HG02840 (cell line): ENCODE results near the gene GPRC5B.

Experiments
- ATAC-seq: cut with Tn5 transposase; IDR thresholded peaks from one replicate; pipeline ENCODE4 v1.9.1; 2021; ENCODE audit warnings: mild to moderate bottlenecking, moderate library complexity, moderate number of reproducible peaks; ENCODE audit not compliant: unreplicated experiment, low FRiP score

GPRC5B gene

GRCh38 chr16:19874026-19874425 is 10.6 kb downstream of the GPRC5B start:
- no peak for ATAC-seq

- no peak for ATAC-seq
These were observed 11.7 kb downstream of the GPRC5B start for GRCh38 chr16:19872935-19873334.

DNA sequence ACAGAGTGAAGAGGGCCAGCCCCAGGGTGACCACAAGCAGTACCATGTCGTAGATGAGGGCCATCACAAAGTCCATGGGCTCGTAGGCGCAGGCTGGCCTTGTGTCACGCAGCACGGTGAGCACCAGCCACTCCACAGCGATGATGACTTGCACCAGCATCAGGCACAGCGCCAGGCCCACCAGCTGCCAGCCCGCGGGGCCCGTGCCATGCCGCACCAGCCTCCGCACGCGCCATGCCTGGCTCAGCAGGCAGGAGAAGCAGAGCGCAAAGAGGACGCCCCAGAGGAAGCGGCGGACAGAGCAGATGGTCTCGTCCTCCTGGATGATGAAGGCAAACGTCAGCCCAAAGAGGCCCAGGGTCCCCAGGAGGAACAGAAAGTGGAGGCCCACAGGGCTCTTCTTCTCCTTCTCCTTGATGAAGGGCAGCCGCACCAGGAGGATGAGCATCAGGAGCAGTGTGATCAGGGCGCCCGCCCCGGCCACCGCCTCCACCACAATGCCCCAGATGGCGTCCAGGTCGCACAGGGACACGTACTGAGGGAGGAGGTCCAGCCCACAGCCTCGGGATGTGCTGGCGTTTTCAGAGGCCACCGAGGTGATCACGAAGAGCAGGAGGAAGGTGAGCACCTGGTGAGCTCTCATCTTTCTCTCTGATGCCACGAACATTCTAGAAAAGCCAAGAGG is 12.3 kb downstream of the GPRC5B start:
- no peak for ATAC-seq

- no peak for ATAC-seq
These were observed 12.9 kb downstream of the GPRC5B start for GRCh38 chr16:19871721-19872120.

- ATAC-seq: no peak
These were observed 16.2 kb downstream of the GPRC5B start for GRCh38 chr16:19868421-19868820.

DNA sequence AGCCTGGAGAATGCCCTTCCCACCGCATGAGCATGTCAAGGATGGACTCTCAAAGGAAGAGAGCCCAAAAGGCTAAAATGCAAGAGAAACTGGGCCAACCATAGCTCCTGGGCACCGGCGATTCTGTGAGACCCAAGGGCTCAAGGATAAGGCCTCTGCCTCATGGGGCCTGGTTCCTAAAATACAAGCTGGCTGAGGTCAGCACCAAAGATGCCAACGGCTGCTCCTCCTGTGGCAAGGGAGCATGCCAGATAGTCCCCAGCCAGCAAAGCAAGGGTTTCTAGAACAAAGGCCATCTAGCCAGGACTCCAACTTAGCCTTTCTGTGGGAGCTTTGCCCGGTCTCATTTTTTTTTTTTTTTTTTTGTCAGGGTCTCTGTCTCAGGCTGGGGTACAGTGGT is 20.1 kb downstream of the GPRC5B start:
- ATAC-seq: no peak

DNA sequence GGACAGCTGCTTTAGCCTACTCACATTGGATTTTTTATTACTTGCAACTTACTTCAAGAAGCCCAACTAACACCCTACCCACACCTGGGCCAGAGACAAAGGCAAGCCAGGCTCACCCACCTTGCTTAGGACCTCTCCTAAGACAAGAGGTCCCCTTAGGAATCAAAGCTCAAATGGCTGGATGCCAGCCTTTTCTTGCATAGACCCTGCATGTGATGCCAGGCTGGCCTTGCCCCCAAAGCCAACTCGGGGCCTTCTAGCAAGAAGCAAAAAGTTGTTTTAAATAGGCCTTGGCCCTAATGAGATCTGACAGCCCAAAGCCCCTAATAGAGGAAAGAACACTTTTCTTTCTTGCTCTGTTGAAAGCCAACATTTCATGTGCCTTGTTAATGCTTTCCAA is 20.7 kb downstream of the GPRC5B start:
- no peak for ATAC-seq

DNA sequence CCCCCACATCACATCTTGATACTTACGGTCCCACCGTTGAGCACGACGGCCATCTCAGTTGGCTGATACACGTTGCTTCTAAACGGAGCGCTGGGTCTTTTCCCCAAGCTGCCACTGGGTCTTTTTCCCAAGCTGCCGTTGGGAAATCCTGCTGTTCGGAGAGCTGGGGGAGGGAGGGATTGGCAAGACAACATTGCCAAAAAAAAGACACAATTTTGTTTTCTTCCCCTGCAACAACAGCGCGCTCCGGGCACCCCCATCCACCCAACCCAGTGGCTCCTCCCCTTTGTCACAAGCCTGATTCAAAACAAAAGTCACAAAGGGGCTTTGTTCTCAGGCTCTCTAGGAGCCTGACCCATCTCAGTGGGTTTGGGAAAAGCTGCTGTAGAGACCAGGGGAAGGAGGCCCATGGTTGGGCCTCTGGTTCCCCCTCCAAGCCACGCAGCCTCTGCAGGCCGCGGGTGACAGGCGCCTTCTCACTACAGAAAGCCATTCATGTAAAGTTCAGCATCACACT is 22.8 kb downstream of the GPRC5B start:
- ATAC-seq: no peak

GRCh38 chr16:19861133-19861532 is 23.5 kb downstream of the GPRC5B start:
- ATAC-seq: no peak

DNA sequence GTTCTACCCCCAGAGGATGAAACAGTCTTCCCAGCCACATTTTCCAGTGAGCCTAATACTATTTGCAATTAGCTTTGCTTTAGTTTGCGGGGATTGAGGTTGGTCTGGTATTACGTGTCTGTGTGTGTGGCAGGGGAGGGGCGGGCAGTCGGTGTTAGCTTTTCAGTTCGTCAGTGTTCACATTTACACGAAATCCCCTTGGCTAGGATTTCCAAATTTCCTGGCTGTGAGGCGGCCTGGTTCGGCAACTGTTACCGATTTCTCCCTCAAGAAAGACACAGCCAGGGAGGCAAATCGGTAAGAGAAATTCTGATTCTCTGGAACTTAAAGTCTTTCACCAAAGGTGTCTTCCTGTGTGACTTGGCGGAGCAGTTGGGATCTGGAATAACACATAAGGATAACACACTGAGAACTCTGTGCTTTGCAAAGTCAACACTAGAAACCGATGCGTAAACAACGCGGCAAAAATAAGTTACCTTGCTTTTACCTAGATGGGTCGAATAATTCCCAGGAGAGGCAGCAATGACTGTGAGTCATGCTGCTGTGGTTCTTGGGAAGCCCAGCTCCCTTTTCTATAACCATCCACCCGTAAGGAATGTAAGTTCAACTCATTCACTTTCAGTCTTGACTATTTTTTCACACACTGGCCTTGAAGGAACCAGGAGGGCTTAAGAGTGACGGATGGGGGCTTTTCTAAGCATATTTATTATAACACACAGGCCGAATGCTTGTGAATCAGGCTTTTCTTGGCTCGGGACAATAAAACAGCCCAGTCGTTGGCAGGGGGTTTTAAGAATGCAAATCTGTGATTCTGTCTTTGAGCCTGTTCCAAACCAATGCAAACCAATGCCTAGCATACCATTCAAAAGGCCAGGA is 24.2 kb downstream of the GPRC5B start:
- ATAC-seq: no peak

GRCh38 chr16:19859603-19860002 is 25.0 kb downstream of the GPRC5B start:
- ATAC-seq: no peak

DNA sequence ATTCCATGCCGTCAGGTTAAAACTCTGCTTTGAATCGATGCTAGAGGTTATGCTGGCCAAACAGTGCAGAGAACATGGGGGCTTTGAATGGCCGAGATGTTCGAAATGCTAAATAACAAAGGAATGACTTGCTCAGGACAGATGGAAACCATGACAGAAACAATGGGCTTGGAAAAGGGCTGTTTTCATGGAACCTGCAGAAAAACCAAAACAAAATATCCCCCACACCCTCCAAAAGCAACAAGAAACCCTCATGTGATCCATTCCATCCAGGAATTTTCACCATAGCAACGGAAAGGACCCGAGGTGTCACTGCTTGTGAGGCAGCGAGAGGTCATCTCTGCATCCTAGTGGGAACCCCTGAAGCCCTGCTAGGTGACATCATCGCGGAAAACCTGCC is 25.5 kb downstream of the GPRC5B start:
- ATAC-seq: no peak

GRCh38 chr16:19858340-19859018 is 26.2 kb downstream of the GPRC5B start:
- no peak for ATAC-seq

GRCh38 chr16:19857593-19858339 is 26.9 kb downstream of the GPRC5B start:
- no peak for ATAC-seq

DNA sequence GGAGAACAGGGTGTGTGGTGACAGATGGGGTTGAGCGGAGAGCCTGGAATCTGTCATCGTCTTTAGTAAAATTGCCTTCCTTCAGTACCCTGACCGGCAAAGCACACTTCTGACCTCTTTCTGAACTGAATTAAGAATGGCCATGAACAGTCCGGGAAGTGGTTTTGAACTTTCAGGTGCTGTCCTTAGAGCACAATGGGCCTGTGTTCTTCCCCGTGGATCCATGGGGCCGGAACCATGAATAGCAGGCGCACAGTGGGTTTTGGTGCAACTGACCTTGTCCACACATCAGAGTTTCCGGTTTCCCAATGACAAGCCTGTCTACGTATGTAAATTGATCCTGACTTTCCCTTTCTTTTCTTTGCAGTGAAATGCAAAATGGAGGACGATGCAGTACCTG is 28.5 kb downstream of the GPRC5B start:
- no peak for ATAC-seq

- ATAC-seq: no peak
These were observed 30.1 kb downstream of the GPRC5B start for GRCh38 chr16:19854543-19854876.

DNA sequence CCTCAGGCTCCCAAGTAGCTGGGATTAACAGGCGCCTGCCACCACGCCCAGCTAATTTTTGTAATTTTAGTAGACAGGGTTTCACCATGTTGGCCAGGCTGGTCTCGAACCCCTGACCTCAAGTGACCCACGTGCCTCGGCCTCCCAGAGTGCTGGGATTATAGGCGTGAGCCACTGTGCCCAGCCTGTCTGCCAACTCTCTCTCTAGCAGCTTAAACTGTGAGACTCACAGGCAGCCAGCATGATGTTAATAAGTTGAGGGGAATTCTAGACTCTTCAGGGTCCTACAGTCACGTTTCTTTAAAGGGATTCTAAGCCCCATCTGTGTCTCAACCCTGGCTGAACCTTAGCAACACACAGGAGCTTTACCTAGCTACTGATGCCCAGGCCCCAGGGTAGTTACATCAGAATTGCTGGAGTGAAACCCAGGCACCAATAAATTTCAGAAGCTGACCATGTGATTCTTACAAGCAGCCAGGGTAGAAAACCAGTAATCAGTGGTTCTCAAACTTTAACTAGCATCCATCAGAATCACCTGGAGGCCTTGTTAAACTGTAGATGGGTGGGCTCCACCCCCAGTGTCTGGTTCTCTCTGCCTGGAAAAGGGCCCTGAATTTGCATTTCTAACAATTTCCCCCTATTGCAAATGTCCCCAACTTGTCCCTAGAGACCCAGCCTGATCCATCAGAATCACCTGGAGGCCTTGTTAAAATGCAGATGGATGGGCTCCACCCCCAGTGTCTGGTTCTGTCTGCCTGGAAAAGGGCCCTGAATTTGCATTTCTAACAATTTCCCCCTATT is 30.7 kb downstream of the GPRC5B start:
- no peak for ATAC-seq

DNA sequence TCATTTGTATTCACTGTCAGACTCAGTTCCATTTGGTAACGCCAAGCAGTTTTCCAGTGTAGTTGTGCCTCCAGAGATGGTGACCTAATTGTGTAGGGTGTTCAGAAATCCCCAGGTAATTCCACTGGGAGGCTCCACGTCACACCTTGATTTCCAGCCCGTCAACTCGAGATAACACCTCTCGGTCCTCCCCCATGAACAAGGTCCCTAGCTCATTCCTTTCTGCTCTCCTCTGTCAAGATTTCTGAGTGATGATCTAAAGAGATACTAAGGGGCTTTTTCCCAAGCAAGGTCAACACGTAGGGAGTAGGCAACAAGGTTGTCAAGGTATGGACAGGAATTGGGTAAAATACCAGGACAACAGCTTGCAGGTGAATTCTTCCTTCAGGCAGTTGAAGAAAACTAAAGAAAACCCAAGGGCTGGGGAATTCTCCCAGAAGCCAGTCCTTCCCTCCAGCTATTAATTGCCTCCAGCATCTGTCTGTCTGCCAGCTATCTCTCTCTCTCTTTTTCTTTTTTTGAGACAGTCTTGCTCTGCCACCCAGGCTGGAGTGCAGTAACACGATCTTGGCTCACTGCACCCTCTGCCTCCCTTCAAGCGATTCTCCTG is 31.4 kb downstream of the GPRC5B start:
- no peak for ATAC-seq

- ATAC-seq: no peak
These were observed 33.2 kb downstream of the GPRC5B start for GRCh38 chr16:19851476-19851875.
